Measurements from ENCODE around the gene SLC43A1. TPM values are rescaled to one million over a fixed set of nuclear protein-coding genes. Genes with fewer than 3 reads are reported as not detected.

Gene SLC43A1
- polyA plus RNA-seq, 3 donors, result 5.4 to 6.2 (median 5.8) TPM

GRCh38 chr11:57512646-57513451 lies 2.7 kb downstream of the SLC43A1 start:
- Histone ChIP-seq H3K4me1 (ENCODE audit: control insufficient read depth in 1 of 2, insufficient read depth in 2 of 2, low read length in 2 of 2) (peaks cover 16 to 22% of the 10 kb centered on the region in 2 donors), H4K20me1 (ENCODE audit: insufficient read depth, low read length) (no peaks in the 10 kb centered on the region), H3K27me3 (ENCODE audit: control insufficient read depth in 2 of 2, insufficient read depth in 2 of 2, low read length in 2 of 2) (no peaks in the 10 kb centered on the region), H3K4me2 (replicated peaks; ENCODE audit: extremely low read depth, low read length, poor library complexity, severe bottlenecking) (no peak overlapping the region), H3K9ac (ENCODE audit: insufficient read depth, low read length, poor library complexity, severe bottlenecking) (no peak overlapping the region), H3K4me3 (replicated peaks in 1 of 3; ENCODE audit: low read depth in 2 of 3, low read length in 3 of 3) (no peak overlapping the region), H3K27ac (ENCODE audit: low read depth in 1 of 2, low read length in 2 of 2) (no peak overlapping the region), H3K79me2 (ENCODE audit: insufficient read depth, low read length) (peaks cover 19% of the 10 kb centered on the region), H3K9me3 (replicated peaks in 1 of 2; ENCODE audit: control insufficient read depth in 1 of 2, insufficient read depth in 1 of 2, low read length in 2 of 2) (no peaks in the 10 kb centered on the region), H2AFZ (ENCODE audit: insufficient read depth, low read depth, low read length, poor library complexity, severe bottlenecking) (no peak overlapping the region), H3K36me3 (replicated peaks in 1 of 2; ENCODE audit: control insufficient read depth in 1 of 2, insufficient read depth in 2 of 2, low read length in 2 of 2) (peaks cover 0 to under 1% of the 10 kb centered on the region in 2 donors)
- Mint-ChIP-seq H3K9me3 (peaks cover 0 to 3% (median 0%) of the 10 kb centered on the region in 7 donors), H3K27ac (peak overlapping the region in 2 of 7 donors; percentile 42 to 53), H3K27me3 (ENCODE audit: low read depth in 3 of 3) (peaks cover 1 to 12% (median 6%) of the 10 kb centered on the region in 3 donors), H3K4me3 (no peak overlapping the region), H3K36me3 (peaks cover 0 to 7% of the 10 kb centered on the region in 2 donors), H3K4me1 (peaks cover 26% of the 10 kb centered on the region)
- intact Hi-C loops (cut with micrococcal nuclease), result no loop called here
- DNase-seq, result no peak
- 97% methylated on average over 5 of the region's 12 CpGs for WGBS (ENCODE audit: insufficient coverage)
- TF ChIP-seq, protein P1, sequence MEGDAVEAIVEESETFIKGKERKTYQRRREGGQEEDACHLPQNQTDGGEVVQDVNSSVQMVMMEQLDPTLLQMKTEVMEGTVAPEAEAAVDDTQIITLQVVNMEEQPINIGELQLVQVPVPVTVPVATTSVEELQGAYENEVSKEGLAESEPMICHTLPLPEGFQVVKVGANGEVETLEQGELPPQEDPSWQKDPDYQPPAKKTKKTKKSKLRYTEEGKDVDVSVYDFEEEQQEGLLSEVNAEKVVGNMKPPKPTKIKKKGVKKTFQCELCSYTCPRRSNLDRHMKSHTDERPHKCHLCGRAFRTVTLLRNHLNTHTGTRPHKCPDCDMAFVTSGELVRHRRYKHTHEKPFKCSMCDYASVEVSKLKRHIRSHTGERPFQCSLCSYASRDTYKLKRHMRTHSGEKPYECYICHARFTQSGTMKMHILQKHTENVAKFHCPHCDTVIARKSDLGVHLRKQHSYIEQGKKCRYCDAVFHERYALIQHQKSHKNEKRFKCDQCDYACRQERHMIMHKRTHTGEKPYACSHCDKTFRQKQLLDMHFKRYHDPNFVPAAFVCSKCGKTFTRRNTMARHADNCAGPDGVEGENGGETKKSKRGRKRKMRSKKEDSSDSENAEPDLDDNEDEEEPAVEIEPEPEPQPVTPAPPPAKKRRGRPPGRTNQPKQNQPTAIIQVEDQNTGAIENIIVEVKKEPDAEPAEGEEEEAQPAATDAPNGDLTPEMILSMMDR (IDR thresholded peaks at IDR 0.05), result no peak

DNA sequence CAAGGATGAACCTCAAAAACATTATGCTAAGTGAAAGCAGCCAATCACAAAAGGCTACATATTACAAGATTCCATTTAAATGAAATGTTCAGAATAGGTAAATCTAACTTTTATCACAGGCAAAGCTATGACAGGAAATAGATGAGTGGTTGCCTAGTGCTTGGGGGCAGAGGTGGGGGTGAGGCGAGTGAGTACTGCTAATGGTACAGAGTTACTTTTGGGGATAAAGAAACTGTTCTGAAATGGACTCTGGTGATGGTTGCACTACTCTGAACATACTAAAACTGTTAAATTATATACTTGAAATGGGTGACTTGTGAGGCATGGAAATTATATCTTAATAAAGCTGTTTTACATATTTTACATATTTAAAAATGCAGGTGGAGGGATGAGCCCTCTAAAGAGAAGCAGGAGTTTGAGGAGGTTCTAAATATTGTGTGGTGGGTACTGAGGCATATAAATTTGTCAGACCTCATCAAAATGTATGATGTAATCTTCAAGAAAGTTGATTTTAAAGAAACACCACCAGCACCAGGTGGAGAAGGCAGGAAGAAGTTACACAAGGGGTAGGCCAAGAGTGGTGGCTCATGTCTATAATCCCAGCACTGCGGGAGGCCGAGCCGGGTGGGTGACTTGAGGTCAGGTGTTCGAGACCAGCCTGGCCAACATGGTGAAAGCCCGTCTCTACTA lies 3.6 kb downstream of the SLC43A1 start:
- H3K36me3 ChIP-seq (replicated peaks in 1 of 2; ENCODE audit: control insufficient read depth in 1 of 2, insufficient read depth in 2 of 2, low read length in 2 of 2), result peaks cover 0 to 4% of the 10 kb centered on the region in 2 donors

More for the DNA sequence above, 3.6 kb downstream of the SLC43A1 start:
- Histone ChIP-seq H3K4me3 (replicated peaks in 1 of 3; ENCODE audit: low read depth in 2 of 3, low read length in 3 of 3) (no peak overlapping the region), H3K79me2 (ENCODE audit: insufficient read depth, low read length) (peaks cover 19% of the 10 kb centered on the region), H4K20me1 (ENCODE audit: insufficient read depth, low read length) (no peaks in the 10 kb centered on the region), H3K9me3 (replicated peaks in 1 of 2; ENCODE audit: control insufficient read depth in 1 of 2, insufficient read depth in 1 of 2, low read length in 2 of 2) (no peaks in the 10 kb centered on the region), H3K27me3 (ENCODE audit: control insufficient read depth in 2 of 2, insufficient read depth in 2 of 2, low read length in 2 of 2) (no peaks in the 10 kb centered on the region), H3K9ac (ENCODE audit: insufficient read depth, low read length, poor library complexity, severe bottlenecking) (no peak overlapping the region), H2AFZ (ENCODE audit: insufficient read depth, low read depth, low read length, poor library complexity, severe bottlenecking) (no peak overlapping the region), H3K27ac (ENCODE audit: low read depth in 1 of 2, low read length in 2 of 2) (no peak overlapping the region), H3K4me1 (ENCODE audit: control insufficient read depth in 1 of 2, insufficient read depth in 2 of 2, low read length in 2 of 2) (peaks cover 16 to 22% of the 10 kb centered on the region in 2 donors), H3K4me2 (replicated peaks; ENCODE audit: extremely low read depth, low read length, poor library complexity, severe bottlenecking) (no peak overlapping the region)
- Mint-ChIP-seq H3K9me3 (peaks cover 0 to 3% (median 0%) of the 10 kb centered on the region in 7 donors), H3K4me3 (no peak overlapping the region), H3K36me3 (peaks cover 0 to 7% of the 10 kb centered on the region in 2 donors), H3K4me1 (peaks cover 26% of the 10 kb centered on the region), H3K27me3 (ENCODE audit: low read depth in 3 of 3) (peaks cover 1 to 8% (median 4%) of the 10 kb centered on the region in 3 donors), H3K27ac (peak overlapping the region in 1 of 7 donors; percentile 31)
- no peak for DNase-seq
- WGBS (ENCODE audit: insufficient coverage), result 87% methylated on average over 5 of the region's 6 CpGs
- TF ChIP-seq, protein P1 (IDR thresholded peaks at IDR 0.05), result no peak
- intact Hi-C loops (cut with micrococcal nuclease), result no loop called here
